Mesothelial cell of epicardium (in vitro differentiated cells): ENCODE measurements around the gene PLCL2. TPM values are rescaled to one million over a fixed set of nuclear protein-coding genes. Genes with fewer than 3 reads are reported as not detected.
"Not testable (repeated sequence)": the region's sequence is repeated elsewhere in the genome, so short reads cannot be mapped to it uniquely, and the experiment has no call there.

Source experiments
- DNase-seq, 2 experiments: peaks; one replicate each; pipeline ENCODE4 v3.0.0; 2021; ENCODE audit warnings: low spot score in 2 of 2; ENCODE audit not compliant: unreplicated experiment in 2 of 2
- H3K27ac Mint-ChIP-seq: 2 replicates; pipeline ENCODE4 v1.8.0; 2021; ENCODE audit warnings: mixed read lengths
- H3K27me3 Mint-ChIP-seq: 2 replicates; pipeline ENCODE4 v1.8.0; 2021; ENCODE audit warnings: low read depth, mixed read lengths
- H3K36me3 Mint-ChIP-seq: 2 replicates; pipeline ENCODE4 v1.8.0; 2021; ENCODE audit warnings: mixed read lengths
- H3K4me1 Mint-ChIP-seq: 2 replicates; pipeline ENCODE4 v1.8.0; 2021; ENCODE audit warnings: mixed read lengths
- H3K4me3 Mint-ChIP-seq: 2 replicates; pipeline ENCODE4 v1.8.0; 2021; ENCODE audit warnings: mild to moderate bottlenecking, moderate library complexity, mixed read lengths
- H3K9me3 Mint-ChIP-seq: 2 replicates; pipeline ENCODE4 v1.8.0; 2021; ENCODE audit warnings: mixed read lengths
- CTCF ChIP-seq: fragments of 200-600 bp; sonication (generic); IDR thresholded peaks from one replicate; pipeline ENCODE4 v1.5.0; 2021; ENCODE audit warnings: antibody characterized with exemption; ENCODE audit not compliant: unreplicated experiment
- total RNA-seq: library from RNA; stranded (reverse); gene quantifications from 3 replicates; pipeline ENCODE4 v1.2.1, GENCODE V29; 2021

The PLCL2 gene
- total RNA-seq, 1 donor from 2014 or later = 3.6 TPM

GRCh38 chr3:17091910-17092582 lies 207.3 kb downstream of the PLCL2 start:
- peaks cover 3% of the 10 kb centered on the region for H3K4me1 Mint-ChIP-seq
- H3K4me3 Mint-ChIP-seq = no peak overlapping the region
- peaks cover 9% of the 10 kb centered on the region for H3K27me3 Mint-ChIP-seq
- DNase-seq = no peak
- H3K27ac Mint-ChIP-seq = no peak overlapping the region
- H3K36me3 Mint-ChIP-seq = no peaks in the 10 kb centered on the region
- no peak for TF ChIP-seq CTCF
- no peaks in the 10 kb centered on the region for H3K9me3 Mint-ChIP-seq

- no peak for TF ChIP-seq CTCF
- no peak overlapping the region for H3K4me3 Mint-ChIP-seq
- no peak overlapping the region for H3K27ac Mint-ChIP-seq
- no peaks in the 10 kb centered on the region for H3K36me3 Mint-ChIP-seq
- H3K9me3 Mint-ChIP-seq = no peaks in the 10 kb centered on the region
- H3K4me1 Mint-ChIP-seq = peaks cover 3% of the 10 kb centered on the region
- H3K27me3 Mint-ChIP-seq = peaks cover 9% of the 10 kb centered on the region
- no peak for DNase-seq
These were observed 207.8 kb downstream of the PLCL2 start for GRCh38 chr3:17092583-17092933.

- H3K27ac Mint-ChIP-seq = no peak overlapping the region
- DNase-seq = no peak
- H3K36me3 Mint-ChIP-seq = no peaks in the 10 kb centered on the region
- no peaks in the 10 kb centered on the region for H3K9me3 Mint-ChIP-seq
- no peak for TF ChIP-seq CTCF
- H3K27me3 Mint-ChIP-seq = peaks cover 9% of the 10 kb centered on the region
- H3K4me3 Mint-ChIP-seq = no peak overlapping the region
- H3K4me1 Mint-ChIP-seq = peaks cover 3% of the 10 kb centered on the region
These were observed 209.8 kb downstream of the PLCL2 start for GRCh38 chr3:17094551-17094950.

- no peaks in the 10 kb centered on the region for H3K4me1 Mint-ChIP-seq
- H3K9me3 Mint-ChIP-seq = peaks cover 35% of the 10 kb centered on the region
- H3K27me3 Mint-ChIP-seq = peaks cover 5% of the 10 kb centered on the region
- DNase-seq = no peak
- H3K27ac Mint-ChIP-seq = no peak overlapping the region
- no peak for TF ChIP-seq CTCF
- H3K4me3 Mint-ChIP-seq = no peak overlapping the region
- no peaks in the 10 kb centered on the region for H3K36me3 Mint-ChIP-seq
These were observed 218.8 kb downstream of the PLCL2 start for GRCh38 chr3:17103579-17103978.

GRCh38 chr3:17106801-17107200 lies 222.0 kb downstream of the PLCL2 start:
- Mint-ChIP-seq H3K27me3 (peaks cover 16% of the 10 kb centered on the region), H3K9me3 (peaks cover 21% of the 10 kb centered on the region)
- H3K4me3 Mint-ChIP-seq, H3K4me1 Mint-ChIP-seq, DNase-seq, H3K27ac Mint-ChIP-seq, H3K36me3 Mint-ChIP-seq: not testable (repeated sequence)

GRCh38 chr3:17110660-17111396 lies 226.1 kb downstream of the PLCL2 start:
- no peak overlapping the region for H3K27ac Mint-ChIP-seq
- no peaks in the 10 kb centered on the region for H3K36me3 Mint-ChIP-seq
- peaks cover 13% of the 10 kb centered on the region for H3K27me3 Mint-ChIP-seq
- H3K4me3 Mint-ChIP-seq = no peak overlapping the region
- DNase-seq = no peak
- no peaks in the 10 kb centered on the region for H3K9me3 Mint-ChIP-seq
- no peaks in the 10 kb centered on the region for H3K4me1 Mint-ChIP-seq
- TF ChIP-seq CTCF = no peak
